ENCODE measurements around the gene SPATA31D4.
"Not testable (repeated sequence)": the region's sequence is repeated elsewhere in the genome, so short reads cannot be mapped to it uniquely, and the experiment has no call there.

DNA sequence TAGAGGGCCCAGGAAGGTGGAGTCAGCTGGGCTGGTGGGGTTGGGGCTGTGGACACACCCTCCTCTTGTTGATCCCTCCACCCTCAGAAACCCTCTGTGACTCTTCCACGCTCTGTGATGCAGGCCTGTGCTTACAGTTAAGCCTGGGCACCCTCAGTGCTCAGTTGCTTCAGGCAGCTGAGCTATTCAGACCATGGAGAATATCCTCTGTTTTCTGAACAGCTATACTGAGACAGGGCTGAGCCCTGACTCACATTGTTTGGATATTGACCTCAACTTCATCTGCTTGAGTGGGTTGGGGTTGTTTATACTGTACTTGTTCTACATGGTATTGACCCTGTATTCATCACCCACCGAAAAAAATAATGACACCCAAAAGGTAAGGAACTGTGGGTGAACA, 15.2 kb downstream of the SPATA31D4 start, which contains the start of gene SPATA31D3:
- TF ChIP-seq, protein P1, sequence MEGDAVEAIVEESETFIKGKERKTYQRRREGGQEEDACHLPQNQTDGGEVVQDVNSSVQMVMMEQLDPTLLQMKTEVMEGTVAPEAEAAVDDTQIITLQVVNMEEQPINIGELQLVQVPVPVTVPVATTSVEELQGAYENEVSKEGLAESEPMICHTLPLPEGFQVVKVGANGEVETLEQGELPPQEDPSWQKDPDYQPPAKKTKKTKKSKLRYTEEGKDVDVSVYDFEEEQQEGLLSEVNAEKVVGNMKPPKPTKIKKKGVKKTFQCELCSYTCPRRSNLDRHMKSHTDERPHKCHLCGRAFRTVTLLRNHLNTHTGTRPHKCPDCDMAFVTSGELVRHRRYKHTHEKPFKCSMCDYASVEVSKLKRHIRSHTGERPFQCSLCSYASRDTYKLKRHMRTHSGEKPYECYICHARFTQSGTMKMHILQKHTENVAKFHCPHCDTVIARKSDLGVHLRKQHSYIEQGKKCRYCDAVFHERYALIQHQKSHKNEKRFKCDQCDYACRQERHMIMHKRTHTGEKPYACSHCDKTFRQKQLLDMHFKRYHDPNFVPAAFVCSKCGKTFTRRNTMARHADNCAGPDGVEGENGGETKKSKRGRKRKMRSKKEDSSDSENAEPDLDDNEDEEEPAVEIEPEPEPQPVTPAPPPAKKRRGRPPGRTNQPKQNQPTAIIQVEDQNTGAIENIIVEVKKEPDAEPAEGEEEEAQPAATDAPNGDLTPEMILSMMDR (IDR thresholded peaks at IDR 0.05 in 8 of 11, conservative IDR thresholded peaks at IDR 0.05 in 3 of 11) = not testable (repeated sequence)
- not testable (repeated sequence) for TF ChIP-seq POLR2A, POLR2AphosphoS5 (IDR thresholded peaks at IDR 0.05)

Data from spleen (tissue), 7 donors.